Measurements from ENCODE around the gene USP31. TPM values are rescaled to one million over a fixed set of nuclear protein-coding genes. Genes with fewer than 3 reads are reported as not detected.
A peak's percentile ranks its signal among the peaks of the same experiment; 100 is the strongest.

USP31 gene
- total RNA-seq, 1 donor from 2014 or later, result 32.2 TPM

DNA sequence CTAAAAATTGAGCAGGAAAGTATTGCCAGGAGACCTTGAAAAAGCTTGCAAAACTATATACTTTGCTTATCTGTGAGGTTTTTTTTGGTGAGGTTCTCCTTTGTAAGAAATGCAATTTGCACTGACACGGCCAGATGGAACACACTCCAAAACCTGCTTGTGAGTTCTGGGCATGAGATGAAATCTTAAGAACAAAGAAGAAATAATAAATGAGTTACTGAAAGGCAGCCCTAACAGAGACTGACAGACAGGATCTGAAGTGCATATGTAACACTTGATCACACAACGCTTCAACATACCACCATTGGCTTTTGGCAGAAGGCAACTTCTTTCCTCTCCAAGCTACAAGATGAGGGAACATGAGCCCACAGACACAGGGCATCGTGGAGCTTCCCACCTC, 82.6 kb downstream of the USP31 start:
- Histone ChIP-seq H3K27me3 (no peaks in the 10 kb centered on the region), H3K4me1 (peaks cover 5% of the 10 kb centered on the region), H3K4me3 (no peak overlapping the region), H3K9me3 (no peaks in the 10 kb centered on the region), H3K36me3 (peaks cover 3 to 40% of the 10 kb centered on the region in 2 donors), H3K27ac (no peak overlapping the region)
- TF ChIP-seq POLR2A (IDR thresholded peaks at IDR 0.05) (no peak), POLR2AphosphoS5 (IDR thresholded peaks at IDR 0.05; ENCODE audit: insufficient read depth in 1 of 2, low read depth in 1 of 2) (no peak)
- TF ChIP-seq, protein P1, sequence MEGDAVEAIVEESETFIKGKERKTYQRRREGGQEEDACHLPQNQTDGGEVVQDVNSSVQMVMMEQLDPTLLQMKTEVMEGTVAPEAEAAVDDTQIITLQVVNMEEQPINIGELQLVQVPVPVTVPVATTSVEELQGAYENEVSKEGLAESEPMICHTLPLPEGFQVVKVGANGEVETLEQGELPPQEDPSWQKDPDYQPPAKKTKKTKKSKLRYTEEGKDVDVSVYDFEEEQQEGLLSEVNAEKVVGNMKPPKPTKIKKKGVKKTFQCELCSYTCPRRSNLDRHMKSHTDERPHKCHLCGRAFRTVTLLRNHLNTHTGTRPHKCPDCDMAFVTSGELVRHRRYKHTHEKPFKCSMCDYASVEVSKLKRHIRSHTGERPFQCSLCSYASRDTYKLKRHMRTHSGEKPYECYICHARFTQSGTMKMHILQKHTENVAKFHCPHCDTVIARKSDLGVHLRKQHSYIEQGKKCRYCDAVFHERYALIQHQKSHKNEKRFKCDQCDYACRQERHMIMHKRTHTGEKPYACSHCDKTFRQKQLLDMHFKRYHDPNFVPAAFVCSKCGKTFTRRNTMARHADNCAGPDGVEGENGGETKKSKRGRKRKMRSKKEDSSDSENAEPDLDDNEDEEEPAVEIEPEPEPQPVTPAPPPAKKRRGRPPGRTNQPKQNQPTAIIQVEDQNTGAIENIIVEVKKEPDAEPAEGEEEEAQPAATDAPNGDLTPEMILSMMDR (IDR thresholded peaks at IDR 0.05), result no peak
- no peak for DNase-seq (ENCODE audit: extremely low spot score in 2 of 2)
- intact Hi-C loops (cut with DNase I), result no loop called here

DNA sequence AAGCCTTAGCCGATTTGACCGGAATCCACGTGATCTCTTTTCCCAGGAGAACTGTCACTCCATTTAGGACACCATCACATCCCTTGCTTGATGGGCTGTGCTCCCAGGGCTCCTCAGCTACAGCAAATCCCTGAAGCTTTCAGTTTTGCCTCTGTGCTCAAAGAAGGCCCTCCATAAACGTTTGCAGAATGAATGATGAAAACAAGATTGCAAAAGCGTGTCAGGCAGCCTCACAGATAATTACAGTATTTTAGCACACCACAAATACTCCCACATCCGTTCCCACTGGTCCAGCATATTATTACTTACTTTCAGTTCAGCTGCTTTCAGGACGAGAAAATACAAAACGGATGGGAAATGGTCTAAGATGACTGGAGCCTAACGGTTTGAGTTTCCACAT, 84.6 kb downstream of the USP31 start:
- Histone ChIP-seq H3K27me3 (no peaks in the 10 kb centered on the region), H3K36me3 (peaks cover 3 to 26% of the 10 kb centered on the region in 2 donors), H3K27ac (no peak overlapping the region), H3K9me3 (no peaks in the 10 kb centered on the region), H3K4me1 (no peaks in the 10 kb centered on the region), H3K4me3 (no peak overlapping the region)
- intact Hi-C loops (cut with DNase I), result no loop called here
- TF ChIP-seq, protein P1 (IDR thresholded peaks at IDR 0.05), result no peak
- no peak for TF ChIP-seq POLR2AphosphoS5 (IDR thresholded peaks at IDR 0.05; ENCODE audit: insufficient read depth in 1 of 2, low read depth in 1 of 2)
- no peak for TF ChIP-seq POLR2A (IDR thresholded peaks at IDR 0.05)
- no peak for DNase-seq (ENCODE audit: extremely low spot score in 2 of 2)

DNA sequence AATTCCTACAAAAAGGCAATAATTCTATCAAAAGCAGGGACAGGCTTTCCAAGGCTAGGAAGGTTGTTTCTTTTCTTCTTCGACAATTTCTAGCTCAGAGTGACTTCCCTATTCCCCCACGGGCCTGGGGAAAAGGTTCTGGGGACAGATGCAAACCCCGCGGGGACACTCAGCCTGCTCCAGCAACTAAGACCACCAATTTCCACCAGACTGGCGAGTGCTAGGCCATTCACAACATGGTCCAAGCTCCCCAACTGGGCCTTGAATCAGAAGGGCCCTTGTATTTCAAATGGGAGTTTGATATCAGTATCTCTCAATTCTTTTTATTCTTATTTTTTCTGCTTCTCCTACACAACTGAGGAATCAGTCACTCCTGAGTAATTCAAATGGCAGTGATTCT, 86.7 kb downstream of the USP31 start:
- no peak for TF ChIP-seq POLR2AphosphoS5 (IDR thresholded peaks at IDR 0.05; ENCODE audit: insufficient read depth in 1 of 2, low read depth in 1 of 2)
- TF ChIP-seq POLR2A (IDR thresholded peaks at IDR 0.05), result no peak
- TF ChIP-seq, protein P1 (IDR thresholded peaks at IDR 0.05), result no peak
- H3K9me3 ChIP-seq, result no peaks in the 10 kb centered on the region
- H3K4me1 ChIP-seq, result no peaks in the 10 kb centered on the region
- no peak overlapping the region for H3K27ac ChIP-seq
- H3K4me3 ChIP-seq, result no peak overlapping the region
- DNase-seq (ENCODE audit: extremely low spot score in 2 of 2), result no peak
- peaks cover 0 to 5% of the 10 kb centered on the region in 2 donors for H3K36me3 ChIP-seq
- intact Hi-C loops (cut with DNase I), result no loop called here
- no peaks in the 10 kb centered on the region for H3K27me3 ChIP-seq

DNA sequence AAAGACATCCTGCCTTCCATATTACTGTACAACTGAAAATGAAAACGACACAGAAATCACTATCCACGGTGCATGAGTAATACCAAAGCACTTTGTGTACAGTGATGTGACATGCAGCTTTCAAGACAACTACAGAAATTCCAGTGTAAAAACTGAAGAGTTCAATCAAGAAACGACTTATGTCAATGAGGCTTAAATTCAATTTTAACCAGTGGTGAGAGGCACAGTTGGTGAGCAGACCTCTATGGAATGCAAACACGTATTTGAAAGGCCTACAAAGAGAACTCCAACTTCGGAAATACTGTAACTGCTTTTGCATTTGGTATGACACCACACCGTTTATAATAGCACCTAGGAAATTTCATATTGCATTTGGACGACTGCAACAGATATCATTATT, 87.6 kb downstream of the USP31 start:
- TF ChIP-seq, protein P1 (IDR thresholded peaks at IDR 0.05), result no peak
- no peak for TF ChIP-seq POLR2A (IDR thresholded peaks at IDR 0.05)
- no peak for TF ChIP-seq POLR2AphosphoS5 (IDR thresholded peaks at IDR 0.05; ENCODE audit: insufficient read depth in 1 of 2, low read depth in 1 of 2)
- no peak overlapping the region for H3K27ac ChIP-seq
- no peaks in the 10 kb centered on the region for H3K9me3 ChIP-seq
- H3K27me3 ChIP-seq, result no peaks in the 10 kb centered on the region
- no peaks in the 10 kb centered on the region for H3K36me3 ChIP-seq
- H3K4me3 ChIP-seq, result no peak overlapping the region
- intact Hi-C loops (cut with DNase I), result no loop called here
- H3K4me1 ChIP-seq, result no peaks in the 10 kb centered on the region
- no peak for DNase-seq (ENCODE audit: extremely low spot score in 2 of 2)

DNA sequence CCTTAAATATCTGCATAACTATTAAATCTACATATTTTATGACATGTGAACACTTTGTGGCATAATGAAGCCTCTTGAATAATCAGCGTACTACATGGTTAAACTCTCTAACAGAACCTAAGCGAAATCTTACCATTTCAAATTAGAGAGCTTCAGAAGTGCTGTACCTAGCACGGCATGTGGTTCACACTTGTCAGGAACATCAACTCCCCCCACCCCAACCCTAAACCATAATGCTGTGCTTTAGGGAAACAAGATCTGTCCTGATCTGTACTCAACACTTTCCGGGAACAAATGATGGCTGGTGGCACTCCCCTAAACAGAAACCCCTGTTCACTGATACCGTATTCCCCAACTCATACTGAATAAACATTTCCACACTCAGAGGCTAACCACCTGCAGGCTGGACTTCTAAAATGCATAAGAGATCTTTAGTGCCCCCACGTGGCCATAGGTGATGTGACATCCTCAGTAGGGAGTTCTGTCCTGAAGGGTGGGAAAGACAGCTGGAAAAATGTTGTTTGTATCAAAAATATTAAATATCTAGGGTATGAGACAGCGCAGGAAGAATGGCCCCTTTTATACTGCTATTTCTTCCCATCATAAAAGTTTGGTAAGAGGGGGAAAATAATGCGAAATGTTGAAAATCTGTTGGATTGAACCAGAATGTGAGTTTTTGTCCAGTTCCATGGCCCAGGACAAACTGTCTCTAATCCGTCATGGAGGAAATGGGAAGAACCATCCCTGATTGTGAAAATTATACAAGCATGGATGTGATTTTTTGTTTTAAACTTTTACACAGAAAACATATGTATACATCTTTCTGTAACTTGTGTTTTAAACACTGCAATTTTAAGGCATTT, 88.6 kb downstream of the USP31 start:
- Histone ChIP-seq H3K36me3 (no peaks in the 10 kb centered on the region), H3K4me1 (no peaks in the 10 kb centered on the region), H3K27me3 (no peaks in the 10 kb centered on the region), H3K4me3 (no peak overlapping the region), H3K9me3 (no peaks in the 10 kb centered on the region), H3K27ac (no peak overlapping the region)
- intact Hi-C loops (cut with DNase I), result no loop called here
- no peak for DNase-seq (ENCODE audit: extremely low spot score in 2 of 2)
- no peak for TF ChIP-seq POLR2AphosphoS5 (IDR thresholded peaks at IDR 0.05; ENCODE audit: insufficient read depth in 1 of 2, low read depth in 1 of 2)
- TF ChIP-seq, protein P1 (IDR thresholded peaks at IDR 0.05), result peak; percentile 56 to 70 (median 60)

Data from vagina (tissue), 2 donors.